ENCODE results near the gene NABP1.

DNA sequence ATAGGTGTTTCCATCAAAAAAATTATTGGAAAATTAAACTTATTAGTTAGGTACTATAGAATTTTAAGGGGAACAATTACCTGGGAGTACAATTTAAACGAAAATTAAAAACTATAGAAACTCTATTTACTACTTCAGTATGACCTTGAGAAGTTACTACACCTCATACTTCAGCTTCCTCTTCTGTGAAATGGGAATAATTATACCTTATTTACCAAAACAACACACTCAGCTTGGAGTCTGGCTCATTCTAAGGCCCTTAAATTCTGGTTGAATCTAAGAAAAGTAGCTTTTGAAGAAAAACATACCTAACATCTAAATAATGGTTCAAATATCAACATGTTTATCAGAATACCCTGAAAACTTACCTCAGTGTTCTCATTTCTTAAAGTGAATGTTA lies 2.7 kb downstream of the NABP1 start:
- TF ChIP-seq CTCF (IDR thresholded peaks at IDR 0.05), result no peak
- TF ChIP-seq, protein P1, sequence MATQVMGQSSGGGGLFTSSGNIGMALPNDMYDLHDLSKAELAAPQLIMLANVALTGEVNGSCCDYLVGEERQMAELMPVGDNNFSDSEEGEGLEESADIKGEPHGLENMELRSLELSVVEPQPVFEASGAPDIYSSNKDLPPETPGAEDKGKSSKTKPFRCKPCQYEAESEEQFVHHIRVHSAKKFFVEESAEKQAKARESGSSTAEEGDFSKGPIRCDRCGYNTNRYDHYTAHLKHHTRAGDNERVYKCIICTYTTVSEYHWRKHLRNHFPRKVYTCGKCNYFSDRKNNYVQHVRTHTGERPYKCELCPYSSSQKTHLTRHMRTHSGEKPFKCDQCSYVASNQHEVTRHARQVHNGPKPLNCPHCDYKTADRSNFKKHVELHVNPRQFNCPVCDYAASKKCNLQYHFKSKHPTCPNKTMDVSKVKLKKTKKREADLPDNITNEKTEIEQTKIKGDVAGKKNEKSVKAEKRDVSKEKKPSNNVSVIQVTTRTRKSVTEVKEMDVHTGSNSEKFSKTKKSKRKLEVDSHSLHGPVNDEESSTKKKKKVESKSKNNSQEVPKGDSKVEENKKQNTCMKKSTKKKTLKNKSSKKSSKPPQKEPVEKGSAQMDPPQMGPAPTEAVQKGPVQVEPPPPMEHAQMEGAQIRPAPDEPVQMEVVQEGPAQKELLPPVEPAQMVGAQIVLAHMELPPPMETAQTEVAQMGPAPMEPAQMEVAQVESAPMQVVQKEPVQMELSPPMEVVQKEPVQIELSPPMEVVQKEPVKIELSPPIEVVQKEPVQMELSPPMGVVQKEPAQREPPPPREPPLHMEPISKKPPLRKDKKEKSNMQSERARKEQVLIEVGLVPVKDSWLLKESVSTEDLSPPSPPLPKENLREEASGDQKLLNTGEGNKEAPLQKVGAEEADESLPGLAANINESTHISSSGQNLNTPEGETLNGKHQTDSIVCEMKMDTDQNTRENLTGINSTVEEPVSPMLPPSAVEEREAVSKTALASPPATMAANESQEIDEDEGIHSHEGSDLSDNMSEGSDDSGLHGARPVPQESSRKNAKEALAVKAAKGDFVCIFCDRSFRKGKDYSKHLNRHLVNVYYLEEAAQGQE (IDR thresholded peaks at IDR 0.05; ENCODE audit: insufficient read depth in 1 of 2, low read depth in 2 of 2, low read length in 1 of 2), result no peak
- TF ChIP-seq POLR2AphosphoS5 (IDR thresholded peaks at IDR 0.05; ENCODE audit: low read depth, low read length), result no peak
- no peak for TF ChIP-seq TCF7L2 (IDR thresholded peaks at IDR 0.05; ENCODE audit: low read depth, low read length)
- TF ChIP-seq SIN3A (IDR thresholded peaks at IDR 0.05; ENCODE audit: borderline replicate concordance, insufficient read depth, low read depth, low read length), result no peak
